Mesendoderm (in vitro differentiated cells): ENCODE data around the gene FAM124B.
A peak's percentile ranks its signal among the peaks of the same experiment; 100 is the strongest.

Experiments used
- DNase-seq: peaks from one replicate; pipeline ENCODE4 v3.0.0; 2013
- H2AK5ac ChIP-seq: 2 replicates; pipeline ENCODE4 v1.6.1; 2013; ENCODE audit warnings: low read length, inconsistent platforms
- H2BK120ac ChIP-seq: 2 replicates; pipeline ENCODE4 v1.6.1; 2013; ENCODE audit warnings: low read depth, mild to moderate bottlenecking, low read length, moderate library complexity, mixed read lengths
- H2BK15ac ChIP-seq: replicated peaks from 2 replicates; pipeline ENCODE4 v1.6.1; 2013; ENCODE audit warnings: low read depth, mild to moderate bottlenecking, moderate library complexity
- H2BK5ac ChIP-seq: 2 replicates; pipeline ENCODE4 v1.6.1; 2013; ENCODE audit warnings: low read length, inconsistent platforms
- H3K18ac ChIP-seq: 2 replicates; pipeline ENCODE4 v1.6.1; 2013; ENCODE audit warnings: mild to moderate bottlenecking, low read length, mixed read lengths
- H3K23ac ChIP-seq: one replicate; pipeline ENCODE4 v1.6.1; 2013; ENCODE audit warnings: low read length
- H3K27ac ChIP-seq: 2 replicates; pipeline ENCODE4 v1.5.1; 2013; ENCODE audit warnings: low read depth, mild to moderate bottlenecking, inconsistent platforms, low read length, moderate library complexity
- H3K27me3 ChIP-seq: 2 replicates; pipeline ENCODE4 v1.6.1; 2013; ENCODE audit warnings: low read length, control low read depth, mild to moderate bottlenecking, inconsistent platforms; ENCODE audit not compliant: insufficient read depth, poor library complexity
- H3K36me3 ChIP-seq: 2 replicates; pipeline ENCODE4 v1.6.1; 2013; ENCODE audit warnings: low read length, inconsistent platforms; ENCODE audit not compliant: control insufficient read depth, insufficient read depth
- H3K4ac ChIP-seq: one replicate; pipeline ENCODE4 v1.6.1; 2013; ENCODE audit warnings: low read depth, mild to moderate bottlenecking, low read length, moderate library complexity
- H3K4me1 ChIP-seq: 2 replicates; pipeline ENCODE4 v1.6.1; 2013; ENCODE audit warnings: low read depth, low read length, inconsistent platforms; ENCODE audit not compliant: control insufficient read depth
- H3K4me2 ChIP-seq: 2 replicates; pipeline ENCODE4 v1.6.1; 2013; ENCODE audit warnings: low read length
- H3K4me3 ChIP-seq: 2 replicates; pipeline ENCODE4 v1.5.1; 2013; ENCODE audit warnings: mild to moderate bottlenecking, low read length
- H3K56ac ChIP-seq: one replicate; pipeline ENCODE4 v1.6.1; 2013; ENCODE audit warnings: low read length
- H3K79me1 ChIP-seq: 2 replicates; pipeline ENCODE4 v1.6.1; 2013; ENCODE audit warnings: low read length, inconsistent platforms
- H3K79me2 ChIP-seq: 2 replicates; pipeline ENCODE4 v1.6.1; 2013; ENCODE audit warnings: mild to moderate bottlenecking, low read length; ENCODE audit not compliant: control insufficient read depth, insufficient read depth
- H3K9ac ChIP-seq: 2 replicates; pipeline ENCODE4 v1.6.1; 2013; ENCODE audit warnings: low read length, inconsistent platforms
- H4K5ac ChIP-seq: one replicate; pipeline ENCODE4 v1.6.1; 2013; ENCODE audit warnings: low read length
- H4K8ac ChIP-seq: one replicate; pipeline ENCODE4 v1.6.1; 2013; ENCODE audit warnings: low read depth, mild to moderate bottlenecking, control low read depth, low read length, moderate library complexity
- WGBS: extraction: QIAGEN DNeasy Blood & Tissue Kit; methylation state at CpG from one replicate; pipeline ENCODE4 v1.1.7; 2013; ENCODE audit warnings: low lambda C conversion rate, missing lambda C conversion rate; ENCODE audit not compliant: insufficient coverage; ENCODE audit errors: extremely low coverage; 5-methylcytosine and 5-hydroxymethylcytosine counted together

FAM124B gene

DNA sequence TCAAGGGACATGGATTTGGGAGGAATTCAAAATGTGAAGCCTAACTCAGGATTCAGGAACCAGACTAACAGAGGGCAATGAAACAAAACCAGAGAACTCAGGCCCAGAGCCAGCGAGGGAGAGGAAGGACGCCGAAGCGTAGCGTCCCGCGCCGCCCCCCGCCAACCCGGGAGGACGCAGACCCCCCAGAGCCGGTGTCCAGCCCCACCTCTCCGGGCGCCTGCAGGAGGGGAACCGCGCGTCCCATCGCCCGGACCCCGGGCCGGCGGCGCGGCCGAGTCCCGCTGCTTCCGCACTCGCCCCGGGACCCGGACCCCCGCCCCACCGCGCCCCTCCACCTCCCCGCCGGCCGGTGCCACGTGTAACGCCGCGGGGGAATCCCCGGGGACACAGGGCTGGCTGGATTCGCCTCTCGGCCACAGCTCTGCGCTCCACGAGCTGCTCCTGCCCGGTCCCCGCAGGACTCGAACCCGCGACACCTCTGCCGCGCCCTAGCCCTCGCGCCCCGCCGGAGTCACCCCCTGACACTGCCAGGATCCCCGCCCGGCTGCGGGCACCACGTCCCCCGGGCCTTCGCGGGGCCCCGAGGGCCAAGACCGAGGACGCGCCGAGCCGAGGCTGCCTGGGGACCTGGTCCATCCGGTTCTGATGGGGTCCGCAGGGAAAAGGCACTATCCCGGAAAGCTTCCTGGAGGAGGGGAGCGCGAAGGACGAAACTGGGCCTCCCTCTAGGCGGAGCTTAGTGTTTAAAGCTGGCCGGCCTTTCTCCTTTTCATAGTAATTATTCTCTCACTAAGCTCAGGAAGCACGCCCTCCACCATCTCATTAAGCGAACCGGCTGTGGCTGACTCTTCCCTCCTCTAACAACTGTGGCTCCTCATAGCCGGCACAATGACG lies 40.4 kb upstream of the FAM124B start:
- no peak overlapping the region for H3K4ac ChIP-seq
- no peaks in the 10 kb centered on the region for H3K79me1 ChIP-seq
- H2BK15ac ChIP-seq = no peak overlapping the region
- WGBS = no CpG with 5 or more reads among the region's 82 CpGs
- H3K27me3 ChIP-seq = no peaks in the 10 kb centered on the region
- no peak overlapping the region for H3K56ac ChIP-seq
- H3K4me2 ChIP-seq = no peak overlapping the region
- H2BK120ac ChIP-seq = no peak overlapping the region
- no peaks in the 10 kb centered on the region for H3K36me3 ChIP-seq
- no peak overlapping the region for H3K4me3 ChIP-seq
- no peak overlapping the region for H3K18ac ChIP-seq
- no peak overlapping the region for H3K27ac ChIP-seq
- DNase-seq = no peak
- no peaks in the 10 kb centered on the region for H3K4me1 ChIP-seq
- H4K8ac ChIP-seq = no peak overlapping the region
- H2AK5ac ChIP-seq = no peak overlapping the region
- no peak overlapping the region for H2BK5ac ChIP-seq
- no peaks in the 10 kb centered on the region for H3K79me2 ChIP-seq
- no peak overlapping the region for H3K23ac ChIP-seq
- H4K5ac ChIP-seq = no peak overlapping the region
- H3K9ac ChIP-seq = no peak overlapping the region

DNA sequence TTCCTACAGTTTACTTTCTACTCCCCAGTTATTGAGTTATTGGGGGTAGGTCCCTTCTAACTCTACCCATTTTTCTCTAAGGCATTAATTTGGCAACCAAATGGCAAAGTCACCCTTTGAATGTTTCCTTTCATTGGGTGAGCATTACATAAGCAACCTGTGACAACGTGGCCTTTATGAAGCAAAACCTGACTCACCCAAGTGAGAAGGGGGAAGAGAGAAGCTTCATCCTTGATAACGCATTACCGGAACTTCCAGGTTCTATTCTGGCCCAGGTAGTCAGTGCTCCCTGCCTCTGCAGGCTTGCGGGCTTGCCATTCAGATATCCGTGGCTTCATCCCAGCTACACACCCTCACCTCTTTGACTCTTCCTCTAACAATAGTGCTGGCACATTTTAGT lies 39.1 kb upstream of the FAM124B start:
- H3K4me1 ChIP-seq = no peaks in the 10 kb centered on the region
- H3K79me2 ChIP-seq = no peaks in the 10 kb centered on the region
- H4K5ac ChIP-seq = no peak overlapping the region
- H3K4me2 ChIP-seq = no peak overlapping the region
- H2BK120ac ChIP-seq = no peak overlapping the region
- H3K9ac ChIP-seq = no peak overlapping the region
- WGBS = no CpG with 5 or more reads among the region's 5 CpGs
- H3K27ac ChIP-seq = no peak overlapping the region
- H4K8ac ChIP-seq = no peak overlapping the region
- H3K4ac ChIP-seq = no peak overlapping the region
- no peaks in the 10 kb centered on the region for H3K79me1 ChIP-seq
- H3K4me3 ChIP-seq = no peak overlapping the region
- DNase-seq = no peak
- H2BK5ac ChIP-seq = no peak overlapping the region
- no peak overlapping the region for H2BK15ac ChIP-seq
- no peaks in the 10 kb centered on the region for H3K36me3 ChIP-seq
- H2AK5ac ChIP-seq = no peak overlapping the region
- H3K18ac ChIP-seq = no peak overlapping the region
- H3K27me3 ChIP-seq = no peaks in the 10 kb centered on the region
- no peak overlapping the region for H3K56ac ChIP-seq
- H3K23ac ChIP-seq = no peak overlapping the region

DNA sequence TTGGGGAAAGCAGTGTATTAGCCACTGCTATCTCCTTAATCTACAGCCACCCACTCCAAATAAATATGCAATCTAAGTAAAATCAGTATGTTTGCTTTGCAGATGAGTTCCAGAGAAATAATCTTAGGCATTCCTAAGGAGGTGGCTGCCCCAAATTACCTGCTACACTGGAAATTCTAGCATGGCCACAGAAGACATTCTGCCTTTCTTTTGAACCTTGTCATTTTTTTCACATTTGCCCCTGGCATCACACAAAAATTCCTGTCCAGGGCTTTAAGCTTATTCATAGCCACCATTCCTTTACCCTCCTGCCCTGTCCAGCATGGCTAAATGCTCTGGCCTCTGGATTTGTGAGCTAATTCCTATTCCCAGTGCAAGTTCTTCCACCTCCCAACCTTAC lies 36.8 kb upstream of the FAM124B start:
- no peak overlapping the region for H3K27ac ChIP-seq
- no peak overlapping the region for H3K4me3 ChIP-seq
- H3K56ac ChIP-seq = no peak overlapping the region
- no peak overlapping the region for H3K18ac ChIP-seq
- no peaks in the 10 kb centered on the region for H3K79me1 ChIP-seq
- no peak overlapping the region for H4K8ac ChIP-seq
- no peak overlapping the region for H4K5ac ChIP-seq
- no peak overlapping the region for H2AK5ac ChIP-seq
- no peaks in the 10 kb centered on the region for H3K4me1 ChIP-seq
- no peaks in the 10 kb centered on the region for H3K79me2 ChIP-seq
- no peak overlapping the region for H3K23ac ChIP-seq
- H3K27me3 ChIP-seq = no peaks in the 10 kb centered on the region
- no peak for DNase-seq
- no peak overlapping the region for H3K9ac ChIP-seq
- no peak overlapping the region for H3K4me2 ChIP-seq
- no peak overlapping the region for H2BK5ac ChIP-seq
- H3K36me3 ChIP-seq = no peaks in the 10 kb centered on the region
- no peak overlapping the region for H3K4ac ChIP-seq
- H2BK120ac ChIP-seq = no peak overlapping the region
- H2BK15ac ChIP-seq = no peak overlapping the region

DNA sequence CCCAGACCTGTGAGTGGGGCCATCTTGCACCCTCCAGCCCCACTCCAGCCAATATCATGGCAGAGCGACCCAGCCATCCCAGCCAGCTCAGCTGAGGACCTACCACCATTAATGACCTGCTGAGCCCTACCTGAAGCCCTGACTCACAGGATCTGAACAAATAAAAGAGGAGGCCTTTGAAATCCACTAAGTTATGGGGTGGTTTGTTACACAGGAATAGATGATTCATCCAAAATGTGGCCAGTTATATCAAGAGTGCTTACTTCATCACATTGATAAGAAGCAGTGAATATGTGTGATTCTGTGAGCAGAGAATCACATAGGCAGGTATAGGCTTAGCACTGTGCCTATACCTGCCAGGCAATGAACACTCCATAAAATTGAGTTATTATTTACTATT lies 34.7 kb upstream of the FAM124B start:
- Histone ChIP-seq H3K27ac (no peak overlapping the region), H3K56ac (no peak overlapping the region), H2BK120ac (no peak overlapping the region), H3K79me1 (no peaks in the 10 kb centered on the region), H3K4me3 (no peak overlapping the region), H3K4ac (no peak overlapping the region), H3K27me3 (no peaks in the 10 kb centered on the region), H3K36me3 (no peaks in the 10 kb centered on the region), H4K5ac (no peak overlapping the region), H3K4me2 (no peak overlapping the region), H4K8ac (no peak overlapping the region), H2BK15ac (no peak overlapping the region), H2AK5ac (no peak overlapping the region), H3K18ac (no peak overlapping the region), H3K9ac (no peak overlapping the region), H3K4me1 (no peaks in the 10 kb centered on the region), H3K79me2 (no peaks in the 10 kb centered on the region), H3K23ac (no peak overlapping the region), H2BK5ac (no peak overlapping the region)
- DNase-seq = no peak
- no CpG with 5 or more reads among the region's 1 CpG for WGBS

DNA sequence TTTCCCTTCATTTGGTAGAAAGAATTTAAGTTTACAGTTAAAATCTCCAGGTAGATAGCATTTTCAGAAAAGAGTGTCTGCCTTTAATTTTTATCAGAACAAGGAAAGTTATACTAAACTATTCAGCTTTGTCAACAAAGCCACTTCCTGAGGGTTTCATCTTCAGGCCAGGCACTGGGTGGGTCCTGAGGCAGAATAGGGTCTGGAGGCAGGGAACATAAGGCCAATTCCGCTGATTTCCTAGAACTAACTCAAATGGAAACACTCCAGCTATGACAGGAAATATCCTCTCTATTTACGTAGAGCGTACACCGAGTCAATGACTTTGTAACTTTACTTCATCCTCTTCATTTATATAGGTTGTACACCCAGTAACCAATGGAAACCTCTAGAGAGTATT lies 32.7 kb upstream of the FAM124B start:
- Histone ChIP-seq H2BK120ac (no peak overlapping the region), H3K9ac (no peak overlapping the region), H3K4ac (no peak overlapping the region), H3K27me3 (no peaks in the 10 kb centered on the region), H3K79me2 (no peaks in the 10 kb centered on the region), H2AK5ac (no peak overlapping the region), H3K4me1 (no peaks in the 10 kb centered on the region), H3K27ac (no peak overlapping the region), H3K23ac (no peak overlapping the region), H2BK15ac (no peak overlapping the region), H3K79me1 (no peaks in the 10 kb centered on the region), H3K56ac (no peak overlapping the region), H3K36me3 (no peaks in the 10 kb centered on the region), H4K8ac (no peak overlapping the region), H3K18ac (no peak overlapping the region), H3K4me2 (no peak overlapping the region), H4K5ac (no peak overlapping the region), H3K4me3 (no peak overlapping the region), H2BK5ac (no peak overlapping the region)
- WGBS = no CpG with 5 or more reads among the region's 4 CpGs
- no peak for DNase-seq

DNA sequence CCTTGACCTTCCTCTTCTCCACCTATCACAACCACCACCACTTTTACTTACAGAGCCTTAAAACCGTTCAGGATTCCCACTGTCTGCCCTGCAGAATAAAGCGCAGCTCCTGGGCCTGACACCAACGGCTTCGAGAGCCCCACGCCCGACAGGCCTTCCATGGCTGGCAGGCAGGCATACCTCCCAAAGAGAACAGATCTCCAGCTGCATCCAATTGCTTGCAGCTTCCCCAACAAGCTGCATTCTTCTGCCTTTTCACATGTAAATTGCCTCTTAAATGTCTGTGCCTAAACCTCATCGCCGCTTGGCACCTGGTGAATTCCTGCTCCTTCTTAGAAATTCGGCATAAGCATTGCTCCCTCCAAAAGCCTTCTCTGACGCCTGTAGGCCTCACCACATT lies 31.5 kb upstream of the FAM124B start:
- Histone ChIP-seq H2BK15ac (no peak overlapping the region), H3K79me2 (no peaks in the 10 kb centered on the region), H2AK5ac (no peak overlapping the region), H3K18ac (no peak overlapping the region), H3K9ac (no peak overlapping the region), H2BK5ac (no peak overlapping the region), H4K8ac (no peak overlapping the region), H3K27ac (peak overlapping the region; percentile 36), H3K4me2 (no peak overlapping the region), H3K23ac (no peak overlapping the region), H3K4me1 (no peaks in the 10 kb centered on the region), H3K79me1 (no peaks in the 10 kb centered on the region), H2BK120ac (no peak overlapping the region), H4K5ac (no peak overlapping the region), H3K36me3 (no peaks in the 10 kb centered on the region), H3K4me3 (no peak overlapping the region), H3K4ac (no peak overlapping the region), H3K56ac (peak overlapping the region; percentile 73), H3K27me3 (no peaks in the 10 kb centered on the region)
- peak; percentile 96 for DNase-seq
- WGBS = no CpG with 5 or more reads among the region's 10 CpGs
